SJSA1 (cell line): ENCODE measurements around the gene RAMP3. TPM values are rescaled to one million over a fixed set of nuclear protein-coding genes. Genes with fewer than 3 reads are reported as not detected.

ENCODE experiments used
- DNase-seq, 2 experiments: peaks; one replicate each; pipeline ENCODE4 v3.0.0-alpha.2; 2015 to 2020; ENCODE audit warnings: low spot score in 2 of 2, low read depth in 1 of 2
- H3K27ac ChIP-seq: fragments of 250-450 bp; sonication (Bioruptor Pico); 2 replicates; pipeline ENCODE4 v1.5.1; 2020; ENCODE audit warnings: mild to moderate bottlenecking, moderate library complexity
- H3K27me3 ChIP-seq: fragments of 250-450 bp; sonication (Bioruptor Pico); replicated peaks from 2 replicates; pipeline ENCODE4 v1.5.1; 2020; ENCODE audit warnings: mild to moderate bottlenecking, moderate library complexity
- H3K36me3 ChIP-seq: fragments of 250-450 bp; sonication (Bioruptor Pico); 2 replicates; pipeline ENCODE4 v1.5.1; 2020; ENCODE audit warnings: mild to moderate bottlenecking
- H3K4me1 ChIP-seq: fragments of 250-450 bp; sonication (Bioruptor Pico); replicated peaks from 2 replicates; pipeline ENCODE4 v1.6.1; 2021; ENCODE audit warnings: mild to moderate bottlenecking
- H3K4me3 ChIP-seq: fragments of 250-450 bp; sonication (Bioruptor Pico); 2 replicates; pipeline ENCODE4 v1.5.1; 2020; ENCODE audit warnings: mild to moderate bottlenecking
- H3K9me3 ChIP-seq: fragments of 250-450 bp; sonication (Bioruptor Pico); replicated peaks from 2 replicates; pipeline ENCODE4 v1.5.1; 2020; ENCODE audit warnings: mild to moderate bottlenecking
- total RNA-seq: library from RNA; depleted of rRNA; stranded (reverse); fragments of >200 nt; shearing (Covaris generic); gene quantifications from 2 replicates; pipeline ENCODE4 v1.2.3, GENCODE V29; 2014

Gene RAMP3
- total RNA-seq, 1 experiment from 2014 or later, result not detected

DNA sequence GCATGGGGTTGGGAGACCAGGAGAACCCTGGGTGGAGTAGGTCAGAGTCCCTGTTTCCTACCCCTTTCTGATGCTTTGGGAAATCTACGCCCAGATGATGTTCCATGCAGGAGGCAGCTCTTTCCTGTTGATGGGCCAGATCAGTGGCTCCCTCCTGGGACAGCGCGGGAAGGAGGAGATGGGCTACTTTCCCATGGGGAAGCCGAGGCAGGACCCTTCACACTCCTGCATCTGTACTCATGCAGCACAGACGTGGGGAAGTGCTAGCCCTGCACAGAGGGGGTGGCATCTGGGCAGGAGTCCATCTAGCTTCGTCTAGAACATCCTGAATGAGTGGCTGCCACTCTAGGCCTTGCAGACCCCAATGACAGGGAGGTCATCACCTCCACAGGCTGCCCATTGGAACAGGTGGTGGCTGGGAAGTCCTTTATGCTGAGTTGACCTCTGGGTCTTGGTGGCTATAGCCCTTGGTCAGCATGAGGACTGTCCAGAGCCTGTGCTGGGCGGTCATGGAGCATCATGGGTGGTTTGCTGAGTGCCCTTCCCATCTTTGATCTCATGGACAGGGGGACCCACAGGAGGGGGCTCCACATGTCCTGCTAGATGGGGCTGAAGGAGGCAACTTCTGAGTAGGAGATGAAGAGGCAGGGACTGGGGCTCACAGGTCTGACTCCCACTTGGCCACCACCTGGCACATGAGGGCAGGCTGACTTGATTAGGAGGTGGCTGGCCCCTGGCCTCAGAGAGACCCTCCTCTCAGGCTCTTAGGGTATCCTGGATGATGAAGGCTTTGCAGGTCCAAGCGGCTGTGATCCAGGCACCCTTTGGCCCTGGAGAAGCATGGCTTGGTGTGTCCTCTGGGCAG is 24.6 kb downstream of the RAMP3 start:
- no peak overlapping the region for H3K4me3 ChIP-seq
- no peaks in the 10 kb centered on the region for H3K4me1 ChIP-seq
- H3K36me3 ChIP-seq, result no peaks in the 10 kb centered on the region
- no peaks in the 10 kb centered on the region for H3K9me3 ChIP-seq
- no peak overlapping the region for H3K27ac ChIP-seq
- peaks cover 7% of the 10 kb centered on the region for H3K27me3 ChIP-seq
- peak in 1 of 2 experiments; percentile 33 for DNase-seq

DNA sequence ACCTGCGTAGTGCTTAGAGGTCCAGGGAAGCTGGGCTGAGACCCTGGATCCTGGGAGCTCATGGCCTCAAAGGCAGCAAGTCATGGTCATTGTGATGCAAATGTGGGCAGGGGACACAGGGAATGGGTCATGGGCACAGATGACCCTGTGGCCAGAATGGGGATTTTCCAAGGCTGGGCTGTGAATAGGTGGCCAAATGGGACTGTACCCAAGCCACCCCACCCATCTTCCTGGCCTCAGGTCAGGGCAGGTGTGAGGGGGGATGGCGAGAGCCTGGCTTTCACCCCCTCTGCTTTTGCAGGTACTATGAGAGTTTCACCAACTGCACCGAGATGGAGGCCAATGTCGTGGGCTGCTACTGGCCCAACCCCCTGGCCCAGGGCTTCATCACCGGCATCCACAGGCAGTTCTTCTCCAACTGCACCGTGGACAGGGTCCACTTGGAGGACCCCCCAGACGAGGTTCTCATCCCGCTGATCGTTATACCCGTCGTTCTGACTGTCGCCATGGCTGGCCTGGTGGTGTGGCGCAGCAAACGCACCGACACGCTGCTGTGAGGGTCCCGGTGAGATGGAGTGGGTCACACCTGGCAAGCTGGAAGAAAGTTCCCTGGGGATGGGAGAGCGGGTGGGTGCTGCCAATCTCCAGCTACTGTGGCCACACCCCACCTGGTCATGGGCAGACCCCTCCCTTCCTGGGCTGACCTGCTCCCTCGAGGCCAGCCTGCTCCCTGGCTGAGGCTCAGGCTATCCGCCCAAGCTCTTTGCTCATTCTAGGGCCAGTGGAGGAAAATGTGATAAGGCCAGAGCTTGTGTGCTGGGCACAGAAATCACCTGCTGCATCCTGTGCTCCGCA is 25.5 kb downstream of the RAMP3 start:
- no peaks in the 10 kb centered on the region for H3K36me3 ChIP-seq
- H3K27me3 ChIP-seq, result peaks cover 7% of the 10 kb centered on the region
- no peak overlapping the region for H3K27ac ChIP-seq
- DNase-seq, result peak in 1 of 2 experiments; percentile 27
- H3K4me3 ChIP-seq, result no peak overlapping the region
- H3K9me3 ChIP-seq, result no peaks in the 10 kb centered on the region
- no peaks in the 10 kb centered on the region for H3K4me1 ChIP-seq

- peak in 1 of 2 experiments; percentile 16 for DNase-seq
- Histone ChIP-seq H3K27me3 (peaks cover 4% of the 10 kb centered on the region; the same call in 1 of the 2 replicates), H3K4me1 (no peaks in the 10 kb centered on the region), H3K4me3 (no peak overlapping the region), H3K27ac (no peak overlapping the region), H3K36me3 (no peaks in the 10 kb centered on the region), H3K9me3 (no peaks in the 10 kb centered on the region)
Measured at GRCh38 chr7:45183711-45184210, 26.2 kb downstream of the RAMP3 start.

DNA sequence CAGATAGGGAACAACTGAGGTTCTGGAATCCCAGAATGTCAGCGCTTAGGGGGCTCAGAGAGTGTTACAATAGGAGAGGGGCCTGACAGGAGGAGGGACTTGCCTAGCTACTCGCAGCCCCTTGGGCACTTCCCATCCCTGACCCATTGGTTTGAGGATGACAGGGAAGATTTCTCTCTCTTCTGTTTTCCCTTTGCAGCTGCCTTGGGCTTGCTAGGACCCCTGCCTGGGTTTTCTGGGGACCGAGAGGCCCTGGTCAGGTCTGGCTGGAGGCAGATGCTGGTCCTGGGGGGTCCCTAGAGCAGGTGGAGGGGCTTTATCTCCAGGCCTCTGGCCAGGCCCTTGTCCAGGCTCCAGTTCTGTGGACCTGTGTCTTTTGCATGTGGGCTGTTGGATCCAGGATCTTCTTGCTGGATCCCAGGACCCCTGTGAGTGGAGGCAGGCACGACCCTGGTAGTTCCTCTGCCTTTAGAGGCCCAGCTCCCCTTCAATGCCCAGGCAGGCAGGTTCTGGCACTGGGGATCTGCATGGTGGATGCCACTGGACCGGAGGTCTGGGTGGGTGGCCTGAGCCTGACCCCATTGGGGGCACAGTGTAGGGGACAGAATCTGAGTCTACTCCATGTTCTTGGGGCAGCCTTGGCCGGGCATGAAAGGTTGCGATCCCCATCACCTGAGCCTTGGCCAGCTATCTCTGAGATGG is 26.9 kb downstream of the RAMP3 start:
- Histone ChIP-seq H3K27ac (no peak overlapping the region), H3K9me3 (no peaks in the 10 kb centered on the region), H3K4me1 (no peaks in the 10 kb centered on the region), H3K36me3 (no peaks in the 10 kb centered on the region), H3K27me3 (peaks cover 2% of the 10 kb centered on the region; the same call in 1 of the 2 replicates), H3K4me3 (no peak overlapping the region)
- DNase-seq, result no peak

DNA sequence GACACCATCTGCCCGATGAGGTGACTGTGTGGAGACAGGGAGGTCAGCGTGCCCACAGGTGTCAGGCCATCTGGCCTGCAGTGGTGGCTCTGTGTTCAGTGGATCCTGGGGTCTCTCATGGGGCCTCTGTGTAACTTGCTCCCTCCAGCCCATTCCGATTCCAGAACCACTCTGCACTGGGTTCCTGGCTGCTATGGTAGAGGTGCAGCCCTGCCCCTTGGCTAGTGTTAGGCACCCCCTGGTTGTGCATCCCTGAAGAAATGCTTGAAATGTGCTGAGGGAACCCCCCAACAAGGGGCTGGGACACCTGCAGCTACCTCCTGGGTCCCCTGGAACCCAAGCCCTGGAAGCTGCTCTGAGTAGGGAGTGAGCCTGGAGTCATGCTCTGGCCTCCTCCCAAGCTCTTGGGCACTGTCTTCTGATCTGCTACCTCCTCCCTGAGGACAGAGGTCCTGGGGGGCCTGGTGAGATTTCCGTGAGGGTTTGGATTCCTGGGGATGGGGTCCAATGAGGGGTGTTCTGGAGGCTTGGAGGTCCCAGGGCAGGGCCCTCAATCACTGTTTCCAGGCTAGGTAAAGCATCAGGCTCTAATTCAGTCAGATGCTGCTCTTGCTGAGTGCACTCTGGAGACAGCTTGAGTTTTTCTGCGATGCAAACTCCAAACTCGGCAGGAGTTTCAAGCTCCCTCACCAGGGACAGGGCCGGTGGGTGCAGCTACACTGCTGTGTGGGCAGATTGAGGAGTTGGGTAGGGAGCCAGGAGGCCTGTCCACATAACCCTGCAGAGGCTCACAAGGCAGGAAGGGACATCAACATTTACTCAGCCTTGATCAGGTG is 27.7 kb downstream of the RAMP3 start:
- Histone ChIP-seq H3K27me3 (no peaks in the 10 kb centered on the region), H3K27ac (no peak overlapping the region), H3K36me3 (no peaks in the 10 kb centered on the region), H3K4me1 (no peaks in the 10 kb centered on the region), H3K9me3 (no peaks in the 10 kb centered on the region), H3K4me3 (no peak overlapping the region)
- no peak for DNase-seq

- H3K27ac ChIP-seq, result no peak overlapping the region
- no peaks in the 10 kb centered on the region for H3K4me1 ChIP-seq
- H3K4me3 ChIP-seq, result no peak overlapping the region
- no peaks in the 10 kb centered on the region for H3K9me3 ChIP-seq
- no peak for DNase-seq
- H3K36me3 ChIP-seq, result no peaks in the 10 kb centered on the region
- H3K27me3 ChIP-seq, result no peaks in the 10 kb centered on the region
Measured at GRCh38 chr7:45185864-45186250, 28.3 kb downstream of the RAMP3 start.

- Histone ChIP-seq H3K27me3 (peaks cover 1% of the 10 kb centered on the region; the same call in 1 of the 2 replicates), H3K4me1 (no peaks in the 10 kb centered on the region), H3K27ac (no peak overlapping the region), H3K9me3 (no peaks in the 10 kb centered on the region), H3K4me3 (no peak overlapping the region), H3K36me3 (no peaks in the 10 kb centered on the region)
- no peak for DNase-seq
Measured at GRCh38 chr7:45186261-45186813, 28.7 kb downstream of the RAMP3 start.

DNA sequence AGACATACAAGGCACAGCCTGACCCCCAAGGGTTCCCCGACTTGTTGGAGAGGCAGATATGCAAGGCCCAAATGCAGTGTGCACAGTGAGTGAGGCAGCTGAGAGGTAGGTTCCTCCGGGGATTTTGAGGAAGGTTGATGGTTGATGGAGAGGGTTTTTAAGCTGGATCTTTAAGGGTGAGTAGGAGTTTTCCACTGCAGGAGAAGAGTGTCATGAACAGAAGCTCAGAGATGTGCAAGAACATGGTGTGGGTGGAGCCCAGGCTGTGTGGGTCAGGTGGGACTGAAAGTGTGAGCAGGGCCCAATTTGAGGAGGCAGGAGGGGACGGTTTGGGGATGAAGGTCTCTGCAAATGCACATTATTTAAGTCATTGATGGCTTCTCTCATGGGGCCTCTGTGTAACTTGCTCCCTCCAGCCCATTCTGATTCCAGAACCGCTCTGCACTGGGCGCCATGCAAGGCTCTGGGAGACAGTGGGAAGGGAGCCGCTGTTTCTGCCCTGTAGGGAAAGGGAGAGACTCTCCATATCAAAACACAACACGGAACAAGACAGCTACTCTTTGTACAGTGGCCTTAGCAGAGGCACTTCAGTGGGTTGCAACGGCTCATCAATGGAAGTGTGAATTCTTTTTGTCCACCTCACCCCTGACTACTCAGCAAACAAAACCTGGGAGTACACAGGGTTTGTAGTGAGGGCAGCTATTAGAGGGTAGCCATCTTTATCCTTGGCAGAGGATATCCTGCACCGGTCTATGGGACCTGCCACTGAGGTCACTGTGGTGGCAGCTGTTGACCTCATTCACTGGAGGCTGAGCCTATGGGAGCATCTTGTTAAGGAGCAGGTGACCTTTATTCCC is 29.7 kb downstream of the RAMP3 start:
- no peak for DNase-seq
- H3K4me1 ChIP-seq, result no peaks in the 10 kb centered on the region
- H3K4me3 ChIP-seq, result no peak overlapping the region
- no peaks in the 10 kb centered on the region for H3K9me3 ChIP-seq
- peaks cover 4% of the 10 kb centered on the region; the same call in 1 of the 2 replicates for H3K27me3 ChIP-seq
- no peaks in the 10 kb centered on the region for H3K36me3 ChIP-seq
- no peak overlapping the region for H3K27ac ChIP-seq

DNA sequence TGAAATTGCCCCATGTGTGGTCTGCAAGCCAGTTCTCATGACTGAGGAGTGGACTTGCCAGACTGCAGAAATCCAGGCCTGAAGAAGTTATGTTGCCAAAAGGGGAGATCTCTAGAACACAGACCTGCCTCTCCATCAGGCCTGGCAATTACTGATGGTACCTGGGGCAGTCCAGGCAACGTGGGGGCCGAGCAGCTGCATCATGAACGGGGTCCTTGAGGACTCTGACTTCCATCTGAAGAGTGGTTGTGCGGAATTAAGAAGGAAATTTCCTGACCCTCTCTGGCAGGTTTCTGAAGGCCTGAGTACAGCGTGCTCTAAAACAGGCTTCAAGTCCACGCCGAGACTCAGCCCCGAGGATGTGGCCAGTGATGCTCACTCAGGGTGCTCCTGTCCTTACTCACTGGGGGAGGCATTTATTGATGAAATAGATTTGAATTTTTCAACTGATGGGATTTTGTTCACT is 30.4 kb downstream of the RAMP3 start:
- Histone ChIP-seq H3K9me3 (no peaks in the 10 kb centered on the region; the same call in 1 of the 2 replicates), H3K27me3 (peaks cover 4% of the 10 kb centered on the region; the same call in 1 of the 2 replicates), H3K27ac (no peak overlapping the region), H3K36me3 (no peaks in the 10 kb centered on the region), H3K4me3 (no peak overlapping the region), H3K4me1 (no peaks in the 10 kb centered on the region)
- no peak for DNase-seq

- Histone ChIP-seq H3K27me3 (peaks cover 4% of the 10 kb centered on the region; the same call in 1 of the 2 replicates), H3K36me3 (no peaks in the 10 kb centered on the region), H3K9me3 (no peaks in the 10 kb centered on the region; the same call in 1 of the 2 replicates), H3K4me1 (no peaks in the 10 kb centered on the region), H3K27ac (no peak overlapping the region), H3K4me3 (no peak overlapping the region)
- no peak for DNase-seq
Measured at GRCh38 chr7:45188736-45189135, 31.1 kb downstream of the RAMP3 start.

DNA sequence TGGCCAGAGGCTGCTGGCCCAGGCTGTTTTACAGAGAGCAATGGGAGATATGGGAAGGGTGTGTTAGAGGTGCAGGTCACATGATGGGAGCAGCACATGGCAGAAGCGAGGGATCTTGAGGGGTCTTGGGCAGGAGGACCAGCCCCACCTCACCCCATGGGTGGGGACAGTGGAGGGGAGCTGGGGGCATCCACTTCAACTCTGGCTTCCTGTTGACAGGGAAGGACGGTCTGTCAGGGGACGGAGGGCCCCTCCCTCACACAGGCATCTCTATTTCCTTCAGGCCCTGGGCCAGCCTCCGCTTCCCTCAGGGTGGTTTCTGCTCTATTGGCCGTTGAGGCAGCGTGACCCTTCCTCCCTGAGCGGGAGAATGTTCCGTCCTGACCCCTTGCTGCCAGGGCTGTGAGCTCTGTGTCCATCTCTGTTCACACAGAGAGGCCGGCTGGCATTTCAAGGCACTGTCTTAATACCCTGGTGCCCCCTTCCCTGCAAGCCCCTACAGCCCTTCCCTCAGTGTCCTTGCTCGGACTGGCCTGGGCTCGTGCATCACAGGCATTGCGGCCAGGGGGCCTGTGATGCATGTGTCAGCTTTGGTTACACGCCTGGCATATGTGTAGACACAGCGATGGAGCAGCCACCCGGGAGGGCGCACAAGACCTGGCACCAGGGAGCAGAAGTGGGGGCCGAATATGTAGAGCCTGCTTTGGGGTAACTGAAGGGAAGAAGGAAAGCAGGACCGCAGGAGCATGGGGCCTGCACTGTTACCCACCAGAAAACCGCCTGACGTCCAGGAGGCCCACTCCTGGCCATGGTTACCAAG is 31.8 kb downstream of the RAMP3 start:
- no peaks in the 10 kb centered on the region for H3K4me1 ChIP-seq
- no peaks in the 10 kb centered on the region for H3K36me3 ChIP-seq
- H3K4me3 ChIP-seq, result no peak overlapping the region
- no peak for DNase-seq
- peaks cover 4% of the 10 kb centered on the region; the same call in 1 of the 2 replicates for H3K27me3 ChIP-seq
- H3K9me3 ChIP-seq, result no peaks in the 10 kb centered on the region; the same call in 1 of the 2 replicates
- H3K27ac ChIP-seq, result no peak overlapping the region
